K562 (cell line): ENCODE data around the gene F12. TPM values are rescaled to one million over a fixed set of nuclear protein-coding genes. Genes with fewer than 3 reads are reported as not detected.

Experiments used
- ARID4B ChIP-seq: sonication (generic); formaldehyde crosslinking; IDR thresholded peaks from 2 replicates; pipeline ENCODE4 v1.8.0; 2022; ENCODE audit warnings: mild to moderate bottlenecking, missing genetic modification reagents
- ATF1 ChIP-seq, 2 experiments: fragments of 450-650 bp in 1 of 2; IDR thresholded peaks; 2 replicates each; pipeline ENCODE4 v1.6.1; 2016; ENCODE audit warnings: missing compliant biosample characterization in 1 of 2, missing genetic modification characterization in 1 of 2
- BRD4 ChIP-seq: fragments of 200-600 bp; sonication (generic); IDR thresholded peaks from 2 replicates; pipeline ENCODE4 v1.6.1; 2017; ENCODE audit warnings: inconsistent platforms
- EP400 ChIP-seq: fragments of 450-650 bp; IDR thresholded peaks from 2 replicates; pipeline ENCODE4 v1.6.1; 2017; ENCODE audit warnings: antibody characterized with exemption, mild to moderate bottlenecking, moderate library complexity
- ETV5 ChIP-seq: sonication (generic); formaldehyde crosslinking; IDR thresholded peaks from 2 replicates; pipeline ENCODE4 v1.4.0; 2020; ENCODE audit warnings: low read depth, mild to moderate bottlenecking, missing genetic modification reagents
- FUS ChIP-seq: fragments of 200-400 bp; formaldehyde crosslinking; optimal IDR thresholded peaks from 2 replicates; pipeline ENCODE3; 2017; ENCODE audit warnings: low read depth, low read length
- HNRNPH1 ChIP-seq: fragments of 200-400 bp; formaldehyde crosslinking; optimal IDR thresholded peaks from 2 replicates; pipeline ENCODE3; 2017; ENCODE audit warnings: low read depth, mild to moderate bottlenecking, low read length, moderate library complexity
- HSF4 ChIP-seq: fragments of 250-450 bp; sonication (Bioruptor Pico); IDR thresholded peaks from 2 replicates; pipeline ENCODE4 v2.1.2; 2022; ENCODE audit warnings: mild to moderate bottlenecking, moderate library complexity, borderline replicate concordance
- ID3 ChIP-seq, 2 experiments: fragments of 250-450 bp in 1 of 2; fragments of 450-650 bp in 1 of 2; sonication (Bioruptor Pico) in 1 of 2; IDR thresholded peaks; 2 replicates each; pipeline versions ENCODE4 v1.6.1 to v1.8.0; 2016 to 2021; ENCODE audit warnings: mild to moderate bottlenecking in 2 of 2, moderate library complexity in 2 of 2, missing compliant biosample characterization in 1 of 2, missing genetic modification characterization in 1 of 2
- LARP7 ChIP-seq: fragments of 450-650 bp; IDR thresholded peaks from 2 replicates; pipeline ENCODE4 v1.6.1; 2016
- NFIX ChIP-seq: fragments of 250-450 bp; sonication (Bioruptor Pico); IDR thresholded peaks from 2 replicates; pipeline ENCODE4 v1.4.0; 2020; ENCODE audit warnings: low read depth, mild to moderate bottlenecking, moderate library complexity
- RB1 ChIP-seq: fragments of 450-650 bp; IDR thresholded peaks from 2 replicates; pipeline ENCODE4 v1.6.1; 2017; ENCODE audit warnings: low read depth, mild to moderate bottlenecking
- SNAPC5 ChIP-seq: fragments of 250-450 bp; sonication (Bioruptor Pico); IDR thresholded peaks from 2 replicates; pipeline ENCODE4 v1.8.0; 2021; ENCODE audit warnings: moderate library complexity, mild to moderate bottlenecking, inconsistent platforms
- THAP12 ChIP-seq: fragments of 250-450 bp; sonication (Bioruptor Pico); IDR thresholded peaks from 2 replicates; pipeline ENCODE4 v1.9.0; 2021; ENCODE audit warnings: mild to moderate bottlenecking, inconsistent platforms
- XRCC4 ChIP-seq: IDR thresholded peaks from one replicate; pipeline ENCODE4 v1.6.1; 2011; ENCODE audit not compliant: insufficient read depth, insufficient read length; ENCODE audit errors: extremely low read depth
- ZBTB34 ChIP-seq: fragments of 250-450 bp; sonication (Bioruptor Pico); IDR thresholded peaks from 2 replicates; pipeline ENCODE4 v1.8.0; 2021; ENCODE audit warnings: mild to moderate bottlenecking, moderate library complexity
- ZNF263 ChIP-seq: sonication (generic); formaldehyde crosslinking; IDR thresholded peaks from 2 replicates; pipeline ENCODE4 v1.8.0; 2022; ENCODE audit warnings: mild to moderate bottlenecking, missing genetic modification reagents, borderline replicate concordance
- polyA plus RNA-seq, 8 experiments: library from polyadenylated mRNA; depleted of rRNA in 4 of 8; stranded (reverse) in 5 of 8; unstranded in 3 of 8; fragments of >200 nt; fragmentation: Nextera tagmentation in 2 of 8; fragmentation: Illumina TruSeq in 1 of 8; extraction: Ambion mirVana in 2 of 8; extraction: Trizol in 1 of 8; gene quantifications; 2 replicates each; pipeline versions ENCODE4 v1.2.1 to v1.2.3, GENCODE V29; 2011 to 2014; ENCODE audit warnings: inconsistent platforms in 1 of 8, missing spikeins in 1 of 8
- total RNA-seq, 7 experiments: library from RNA; depleted of rRNA in 6 of 7; stranded (reverse); fragments of >200 nt in 6 of 7; fragmentation: Illumina TruSeq in 2 of 7; extraction: Trizol in 2 of 7; gene quantifications; 2 replicates each; pipeline versions ENCODE4 v1.2.1 to v1.2.3, GENCODE V29; 2011 to 2021; ENCODE audit warnings: low replicate concordance in 1 of 7

The F12 gene
- total and polyA plus RNA-seq, 9 of the 15 experiments (the other 6 are each of a cell fraction or from before 2014, with no cell fraction given) = 0.59 to 18.3 (median 3.6) TPM

GRCh38 chr5:177455036-177455660 lies 45.8 kb upstream of the F12 start (continued):
- TF ChIP-seq ARID4B (CRISPR knock-in tag) (peak; percentile 93), LARP7 (no peak), HNRNPH1 (no peak), ZBTB34 (CRISPR knock-in tag) (0 out of 2 replicates have a peak, but pooled peaks have one; percentile 59), XRCC4 (no peak), FUS (peak; percentile 55), SNAPC5 (no peak), THAP12 (CRISPR knock-in tag) (peak; percentile 64), ID3 (CRISPR knock-in tag; IDR thresholded peaks at IDR 0.05) (no peak), ID3 (tag; IDR thresholded peaks at IDR 0.05) (peak; percentile 67; the same call in 1 of the 2 replicates), RB1 (peak; percentile 89; the same call in 1 of the 2 replicates), NFIX (CRISPR knock-in tag) (no peak), ATF1 (CRISPR knock-in tag; IDR thresholded peaks at IDR 0.05) (no peak), ATF1 (tag; IDR thresholded peaks at IDR 0.05) (no peak), HSF4 (CRISPR knock-in tag) (0 out of 2 replicates have a peak, but pooled peaks have one; percentile 61), ETV5 (peak; percentile 99), EP400 (peak; percentile 64; the same call in 1 of the 2 replicates), ZNF263 (CRISPR knock-in tag) (no peak; the same call in 1 of the 2 replicates), BRD4 (no peak)
